WTC11 (cell line): ENCODE data around the gene NRG2. TPM values are rescaled to one million over a fixed set of nuclear protein-coding genes. Genes with fewer than 3 reads are reported as not detected.
A peak's percentile ranks its signal among the peaks of the same experiment; 100 is the strongest.

Source experiments
- ATAC-seq: fragments of 200-7000 bp; cut with Tn5 transposase; 2 replicates; pipeline ENCODE4 v1.10.0; 2021; ENCODE audit warnings: mild to moderate bottlenecking, moderate library complexity
- CTCF ChIA-PET: fragments of 300-600 bp; sonication (Branson Sonifier 250); formaldehyde crosslinking; loops from one replicate; lab custom pipeline; 2021; ENCODE audit warnings: antibody characterized with exemption; lab: Charles Lee
- POLR2A ChIA-PET: fragments of 350-600 bp; sonication (Branson Sonifier 250); formaldehyde crosslinking; loops from one replicate; lab custom pipeline; 2021; ENCODE audit warnings: antibody characterized with exemption; lab: Charles Lee
- DNase-seq: peaks from one replicate; pipeline ENCODE4 v3.0.0; 2021; ENCODE audit warnings: low spot score
- H3K27ac Mint-ChIP-seq: 2 replicates; pipeline ENCODE4 v1.8.0; 2021; ENCODE audit warnings: mixed read lengths
- H3K27me3 Mint-ChIP-seq: 2 replicates; pipeline ENCODE4 v1.8.0; 2021; ENCODE audit warnings: low read depth, mild to moderate bottlenecking, moderate library complexity, mixed read lengths
- H3K36me3 Mint-ChIP-seq: 2 replicates; pipeline ENCODE4 v1.8.0; 2021; ENCODE audit warnings: mixed read lengths
- H3K4me1 Mint-ChIP-seq: 2 replicates; pipeline ENCODE4 v1.8.0; 2022; ENCODE audit warnings: mixed read lengths
- H3K4me3 Mint-ChIP-seq: 2 replicates; pipeline ENCODE4 v1.8.0; 2021; ENCODE audit warnings: mild to moderate bottlenecking, moderate library complexity, mixed read lengths
- H3K9me3 Mint-ChIP-seq: 2 replicates; pipeline ENCODE4 v1.8.0; 2021; ENCODE audit warnings: mixed read lengths
- ATF6 ChIP-seq: sonication (generic); formaldehyde crosslinking; IDR thresholded peaks from 2 replicates; pipeline ENCODE4 v1.8.1; 2023; ENCODE audit warnings: mild to moderate bottlenecking, missing genetic modification reagents
- ESRRA ChIP-seq: sonication (generic); formaldehyde crosslinking; IDR thresholded peaks from 2 replicates; pipeline ENCODE4 v1.8.1; 2022; ENCODE audit warnings: mild to moderate bottlenecking, missing genetic modification reagents, borderline replicate concordance
- FOXP1 ChIP-seq: sonication (generic); formaldehyde crosslinking; IDR thresholded peaks from 2 replicates; pipeline ENCODE4 v1.8.0; 2022; ENCODE audit warnings: missing genetic modification reagents, mild to moderate bottlenecking, moderate library complexity, borderline replicate concordance
- GTF2I ChIP-seq: fragments of 250-450 bp; sonication (Bioruptor Pico); conservative IDR thresholded peaks from 2 replicates; pipeline ENCODE4 v1.4.0; 2021; ENCODE audit warnings: mild to moderate bottlenecking
- HMGXB4 ChIP-seq: sonication (generic); formaldehyde crosslinking; IDR thresholded peaks from 2 replicates; pipeline ENCODE4 v1.8.1; 2023; ENCODE audit warnings: mild to moderate bottlenecking, moderate library complexity, missing genetic modification reagents
- IRF1 ChIP-seq: sonication (generic); formaldehyde crosslinking; IDR thresholded peaks from 2 replicates; pipeline ENCODE4 v1.8.0; 2023; ENCODE audit warnings: missing genetic modification reagents
- MXD4 ChIP-seq: fragments of 250-450 bp; sonication (Bioruptor Pico); IDR thresholded peaks from 2 replicates; pipeline ENCODE4 v1.8.0; 2021; ENCODE audit warnings: mild to moderate bottlenecking, moderate library complexity, borderline replicate concordance
- NFATC4 ChIP-seq: fragments of 250-450 bp; sonication (Bioruptor Pico); IDR thresholded peaks from 2 replicates; pipeline ENCODE4 v1.9.0; 2021; ENCODE audit warnings: mild to moderate bottlenecking
- SOX15 ChIP-seq: fragments of 250-450 bp; sonication (Bioruptor Pico); IDR thresholded peaks from 2 replicates; pipeline ENCODE4 v1.9.0; 2021; ENCODE audit warnings: mild to moderate bottlenecking
- ZNF138 ChIP-seq: sonication (generic); formaldehyde crosslinking; conservative IDR thresholded peaks from 2 replicates; pipeline ENCODE4 v1.8.1; 2022; ENCODE audit warnings: mild to moderate bottlenecking, moderate library complexity, missing genetic modification reagents
- ZNF263 ChIP-seq: sonication (generic); formaldehyde crosslinking; IDR thresholded peaks from 2 replicates; pipeline ENCODE4 v1.8.1; 2022; ENCODE audit warnings: low read depth, mild to moderate bottlenecking, moderate library complexity, missing genetic modification reagents
- ZNF423 ChIP-seq: fragments of 250-450 bp; sonication (Bioruptor Pico); IDR thresholded peaks from 2 replicates; pipeline ENCODE4 v2.1.2; 2022; ENCODE audit warnings: mild to moderate bottlenecking, moderate library complexity
- ZSCAN18 ChIP-seq: fragments of 250-450 bp; sonication (Bioruptor Pico); IDR thresholded peaks from 2 replicates; pipeline ENCODE4 v2.1.2; 2022; ENCODE audit warnings: mild to moderate bottlenecking, moderate library complexity
- total RNA-seq: library from RNA; stranded (reverse); gene quantifications from 3 replicates; pipeline ENCODE4 v1.2.3, GENCODE V29; 2021
- TF ChIP-seq, protein P1 (sequence below): sonication (generic); formaldehyde crosslinking; IDR thresholded peaks from 2 replicates; pipeline ENCODE4 v1.8.1; 2023; ENCODE audit warnings: mild to moderate bottlenecking, missing genetic modification reagents, borderline replicate concordance
- TF ChIP-seq, protein P2 (sequence below): sonication (generic); formaldehyde crosslinking; IDR thresholded peaks from 2 replicates; pipeline ENCODE4 v1.8.1; 2023; ENCODE audit warnings: mild to moderate bottlenecking, missing genetic modification reagents, moderate library complexity
- TF ChIP-seq, protein P3 (sequence below): fragments of 200-600 bp; IDR thresholded peaks from 2 replicates; pipeline ENCODE4 v1.8.0; 2022; ENCODE audit warnings: antibody characterized with exemption
- TF ChIP-seq, protein P4 (sequence below): sonication (generic); formaldehyde crosslinking; IDR thresholded peaks from 2 replicates; pipeline ENCODE4 v1.8.0; 2022; ENCODE audit warnings: missing genetic modification reagents

NRG2 gene
- total RNA-seq, 1 experiment from 2014 or later, result 0.44 TPM

DNA sequence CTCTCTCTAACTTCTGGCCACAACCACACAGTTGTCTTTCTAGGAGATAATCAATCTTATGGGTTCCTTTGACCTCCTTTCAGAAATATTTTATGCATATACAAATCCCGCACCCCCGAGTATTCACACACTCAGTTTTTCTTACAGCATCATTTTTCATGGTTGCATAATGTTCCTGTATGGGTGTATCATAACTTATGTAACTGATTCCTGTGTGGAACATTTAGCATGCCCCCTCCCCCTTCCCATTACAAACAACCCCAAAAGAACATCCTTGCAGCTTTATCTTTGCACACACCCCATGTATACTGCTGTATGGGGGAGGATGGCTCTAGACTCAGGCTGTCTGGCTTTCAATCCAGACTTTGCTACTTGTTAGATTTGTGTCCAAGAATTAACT lies 153.7 kb downstream of the NRG2 start (continued):
- TF ChIP-seq ZNF263 (CRISPR knock-in tag), result no peak
- no peak for TF ChIP-seq FOXP1 (CRISPR knock-in tag)
- no peak for TF ChIP-seq ESRRA (CRISPR knock-in tag)
- no peak for TF ChIP-seq IRF1
- no peak for TF ChIP-seq MXD4 (CRISPR knock-in tag)

DNA sequence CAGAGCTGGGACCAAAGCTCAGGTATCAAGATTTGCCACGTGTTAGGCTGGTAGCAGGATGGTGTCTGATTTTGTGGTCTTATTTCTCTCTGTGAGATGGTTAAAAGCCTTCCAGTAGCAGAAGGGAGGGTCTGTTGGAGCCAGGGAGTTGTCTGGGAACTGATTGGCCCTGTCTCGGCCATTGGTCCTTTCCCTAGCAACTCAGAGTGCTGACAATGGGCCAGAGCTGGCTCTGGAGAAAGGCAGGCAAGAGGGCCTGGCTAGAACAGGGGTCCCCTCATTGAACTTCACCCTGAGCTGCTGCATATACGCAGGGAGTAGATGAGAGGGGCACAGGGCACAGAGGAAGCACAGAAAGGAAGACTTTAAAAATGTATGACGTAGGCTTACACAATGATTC lies 154.7 kb downstream of the NRG2 start:
- ATAC-seq, result peak; percentile 52
- no peak for DNase-seq
- no peaks in the 10 kb centered on the region for H3K4me1 Mint-ChIP-seq
- no peak overlapping the region for H3K27ac Mint-ChIP-seq
- H3K27me3 Mint-ChIP-seq, result peaks cover 2% of the 10 kb centered on the region; the same call in 1 of the 2 replicates
- POLR2A ChIA-PET, result no interaction called here
- H3K36me3 Mint-ChIP-seq, result no peaks in the 10 kb centered on the region
- H3K9me3 Mint-ChIP-seq, result no peaks in the 10 kb centered on the region
- CTCF ChIA-PET, result interaction anchor here (0.9 to 3.1 kb wide), 3 partner anchors 16 to 257 kb away, joined by 4 to 15 read pairs (median 10); no protein-coding TSS in a partner anchor
- H3K4me3 Mint-ChIP-seq, result no peak overlapping the region
- TF ChIP-seq ZNF138 (CRISPR knock-in tag) (no peak), NFATC4 (no peak), ZSCAN18 (CRISPR knock-in tag) (no peak), SOX15 (CRISPR knock-in tag) (no peak), ATF6 (CRISPR knock-in tag) (no peak), GTF2I (no peak), ZNF423 (CRISPR knock-in tag) (no peak), HMGXB4 (CRISPR knock-in tag) (no peak)
- TF ChIP-seq, protein P1, sequence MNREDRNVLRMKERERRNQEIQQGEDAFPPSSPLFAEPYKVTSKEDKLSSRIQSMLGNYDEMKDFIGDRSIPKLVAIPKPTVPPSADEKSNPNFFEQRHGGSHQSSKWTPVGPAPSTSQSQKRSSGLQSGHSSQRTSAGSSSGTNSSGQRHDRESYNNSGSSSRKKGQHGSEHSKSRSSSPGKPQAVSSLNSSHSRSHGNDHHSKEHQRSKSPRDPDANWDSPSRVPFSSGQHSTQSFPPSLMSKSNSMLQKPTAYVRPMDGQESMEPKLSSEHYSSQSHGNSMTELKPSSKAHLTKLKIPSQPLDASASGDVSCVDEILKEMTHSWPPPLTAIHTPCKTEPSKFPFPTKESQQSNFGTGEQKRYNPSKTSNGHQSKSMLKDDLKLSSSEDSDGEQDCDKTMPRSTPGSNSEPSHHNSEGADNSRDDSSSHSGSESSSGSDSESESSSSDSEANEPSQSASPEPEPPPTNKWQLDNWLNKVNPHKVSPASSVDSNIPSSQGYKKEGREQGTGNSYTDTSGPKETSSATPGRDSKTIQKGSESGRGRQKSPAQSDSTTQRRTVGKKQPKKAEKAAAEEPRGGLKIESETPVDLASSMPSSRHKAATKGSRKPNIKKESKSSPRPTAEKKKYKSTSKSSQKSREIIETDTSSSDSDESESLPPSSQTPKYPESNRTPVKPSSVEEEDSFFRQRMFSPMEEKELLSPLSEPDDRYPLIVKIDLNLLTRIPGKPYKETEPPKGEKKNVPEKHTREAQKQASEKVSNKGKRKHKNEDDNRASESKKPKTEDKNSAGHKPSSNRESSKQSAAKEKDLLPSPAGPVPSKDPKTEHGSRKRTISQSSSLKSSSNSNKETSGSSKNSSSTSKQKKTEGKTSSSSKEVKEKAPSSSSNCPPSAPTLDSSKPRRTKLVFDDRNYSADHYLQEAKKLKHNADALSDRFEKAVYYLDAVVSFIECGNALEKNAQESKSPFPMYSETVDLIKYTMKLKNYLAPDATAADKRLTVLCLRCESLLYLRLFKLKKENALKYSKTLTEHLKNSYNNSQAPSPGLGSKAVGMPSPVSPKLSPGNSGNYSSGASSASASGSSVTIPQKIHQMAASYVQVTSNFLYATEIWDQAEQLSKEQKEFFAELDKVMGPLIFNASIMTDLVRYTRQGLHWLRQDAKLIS (CRISPR knock-in tag), result no peak
- TF ChIP-seq, protein P2, sequence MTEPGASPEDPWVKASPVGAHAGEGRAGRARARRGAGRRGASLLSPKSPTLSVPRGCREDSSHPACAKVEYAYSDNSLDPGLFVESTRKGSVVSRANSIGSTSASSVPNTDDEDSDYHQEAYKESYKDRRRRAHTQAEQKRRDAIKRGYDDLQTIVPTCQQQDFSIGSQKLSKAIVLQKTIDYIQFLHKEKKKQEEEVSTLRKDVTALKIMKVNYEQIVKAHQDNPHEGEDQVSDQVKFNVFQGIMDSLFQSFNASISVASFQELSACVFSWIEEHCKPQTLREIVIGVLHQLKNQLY (CRISPR knock-in tag), result no peak
- TF ChIP-seq, protein P3, sequence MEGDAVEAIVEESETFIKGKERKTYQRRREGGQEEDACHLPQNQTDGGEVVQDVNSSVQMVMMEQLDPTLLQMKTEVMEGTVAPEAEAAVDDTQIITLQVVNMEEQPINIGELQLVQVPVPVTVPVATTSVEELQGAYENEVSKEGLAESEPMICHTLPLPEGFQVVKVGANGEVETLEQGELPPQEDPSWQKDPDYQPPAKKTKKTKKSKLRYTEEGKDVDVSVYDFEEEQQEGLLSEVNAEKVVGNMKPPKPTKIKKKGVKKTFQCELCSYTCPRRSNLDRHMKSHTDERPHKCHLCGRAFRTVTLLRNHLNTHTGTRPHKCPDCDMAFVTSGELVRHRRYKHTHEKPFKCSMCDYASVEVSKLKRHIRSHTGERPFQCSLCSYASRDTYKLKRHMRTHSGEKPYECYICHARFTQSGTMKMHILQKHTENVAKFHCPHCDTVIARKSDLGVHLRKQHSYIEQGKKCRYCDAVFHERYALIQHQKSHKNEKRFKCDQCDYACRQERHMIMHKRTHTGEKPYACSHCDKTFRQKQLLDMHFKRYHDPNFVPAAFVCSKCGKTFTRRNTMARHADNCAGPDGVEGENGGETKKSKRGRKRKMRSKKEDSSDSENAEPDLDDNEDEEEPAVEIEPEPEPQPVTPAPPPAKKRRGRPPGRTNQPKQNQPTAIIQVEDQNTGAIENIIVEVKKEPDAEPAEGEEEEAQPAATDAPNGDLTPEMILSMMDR, result no peak
- TF ChIP-seq, protein P4, sequence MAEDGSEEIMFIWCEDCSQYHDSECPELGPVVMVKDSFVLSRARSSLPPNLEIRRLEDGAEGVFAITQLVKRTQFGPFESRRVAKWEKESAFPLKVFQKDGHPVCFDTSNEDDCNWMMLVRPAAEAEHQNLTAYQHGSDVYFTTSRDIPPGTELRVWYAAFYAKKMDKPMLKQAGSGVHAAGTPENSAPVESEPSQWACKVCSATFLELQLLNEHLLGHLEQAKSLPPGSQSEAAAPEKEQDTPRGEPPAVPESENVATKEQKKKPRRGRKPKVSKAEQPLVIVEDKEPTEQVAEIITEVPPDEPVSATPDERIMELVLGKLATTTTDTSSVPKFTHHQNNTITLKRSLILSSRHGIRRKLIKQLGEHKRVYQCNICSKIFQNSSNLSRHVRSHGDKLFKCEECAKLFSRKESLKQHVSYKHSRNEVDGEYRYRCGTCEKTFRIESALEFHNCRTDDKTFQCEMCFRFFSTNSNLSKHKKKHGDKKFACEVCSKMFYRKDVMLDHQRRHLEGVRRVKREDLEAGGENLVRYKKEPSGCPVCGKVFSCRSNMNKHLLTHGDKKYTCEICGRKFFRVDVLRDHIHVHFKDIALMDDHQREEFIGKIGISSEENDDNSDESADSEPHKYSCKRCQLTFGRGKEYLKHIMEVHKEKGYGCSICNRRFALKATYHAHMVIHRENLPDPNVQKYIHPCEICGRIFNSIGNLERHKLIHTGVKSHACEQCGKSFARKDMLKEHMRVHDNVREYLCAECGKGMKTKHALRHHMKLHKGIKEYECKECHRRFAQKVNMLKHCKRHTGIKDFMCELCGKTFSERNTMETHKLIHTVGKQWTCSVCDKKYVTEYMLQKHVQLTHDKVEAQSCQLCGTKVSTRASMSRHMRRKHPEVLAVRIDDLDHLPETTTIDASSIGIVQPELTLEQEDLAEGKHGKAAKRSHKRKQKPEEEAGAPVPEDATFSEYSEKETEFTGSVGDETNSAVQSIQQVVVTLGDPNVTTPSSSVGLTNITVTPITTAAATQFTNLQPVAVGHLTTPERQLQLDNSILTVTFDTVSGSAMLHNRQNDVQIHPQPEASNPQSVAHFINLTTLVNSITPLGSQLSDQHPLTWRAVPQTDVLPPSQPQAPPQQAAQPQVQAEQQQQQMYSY (CRISPR knock-in tag), result no peak
